BJ (cell line): ENCODE data around the gene STARD3. TPM values are rescaled to one million over a fixed set of nuclear protein-coding genes. Genes with fewer than 3 reads are reported as not detected.
A peak's percentile ranks its signal among the peaks of the same experiment; 100 is the strongest.
"Not testable (repeated sequence)": the region's sequence is repeated elsewhere in the genome, so short reads cannot be mapped to it uniquely, and the experiment has no call there.

ENCODE experiments used
- CTCF ChIA-PET: fragments of 350-600 bp; formaldehyde crosslinking; extraction: SDS; loops from one replicate; lab custom pipeline; 2021; ENCODE audit warnings: antibody characterized with exemption, inconsistent platforms; lab: Yijun Ruan, JAX
- POLR2A ChIA-PET: fragments of 300-600 bp; sonication (Branson Sonifier 250); formaldehyde crosslinking; extraction: SDS; loops from one replicate; lab custom pipeline; 2021; ENCODE audit warnings: antibody characterized with exemption; lab: Charles Lee
- DNase-seq: peaks from one replicate; pipeline ENCODE4 v3.0.0-alpha.2; 2011; ENCODE audit warnings: low read depth
- H3K27me3 ChIP-seq: 2 replicates; pipeline ENCODE4 v1.6.0; 2011; ENCODE audit warnings: low read length; ENCODE audit not compliant: control insufficient read depth, insufficient read depth
- H3K36me3 ChIP-seq: 2 replicates; pipeline ENCODE4 v1.5.1; 2011; ENCODE audit warnings: low read length; ENCODE audit not compliant: control insufficient read depth, insufficient read depth
- H3K4me3 ChIP-seq: 2 replicates; pipeline ENCODE4 v1.5.1; 2011; ENCODE audit warnings: low read depth, mild to moderate bottlenecking, control low read depth, low read length
- polyA minus RNA-seq: library from RNA; depleted of rRNA, polyadenylated mRNA; stranded (reverse); fragments of >200 nt; gene quantifications from 2 replicates; pipeline ENCODE4 v1.2.3, GENCODE V29; 2011; rRNA and poly(A)+ RNA removed
- polyA plus RNA-seq: library from polyadenylated mRNA; depleted of rRNA; stranded (reverse); fragments of >200 nt; gene quantifications from 2 replicates; pipeline ENCODE4 v1.2.3, GENCODE V29; 2011; rRNA removed
- TF ChIP-seq, protein P1 (sequence below): IDR thresholded peaks from 2 replicates; pipeline ENCODE4 v1.5.1; 2011; ENCODE audit warnings: low read depth, mild to moderate bottlenecking, control low read depth, inconsistent platforms, low read length, moderate library complexity; ENCODE audit not compliant: insufficient read depth

Gene STARD3
- 51.6 and 93.8 TPM in 2 replicates for polyA plus RNA-seq
- polyA minus RNA-seq = 34.6 and 53.3 TPM in 2 replicates

DNA sequence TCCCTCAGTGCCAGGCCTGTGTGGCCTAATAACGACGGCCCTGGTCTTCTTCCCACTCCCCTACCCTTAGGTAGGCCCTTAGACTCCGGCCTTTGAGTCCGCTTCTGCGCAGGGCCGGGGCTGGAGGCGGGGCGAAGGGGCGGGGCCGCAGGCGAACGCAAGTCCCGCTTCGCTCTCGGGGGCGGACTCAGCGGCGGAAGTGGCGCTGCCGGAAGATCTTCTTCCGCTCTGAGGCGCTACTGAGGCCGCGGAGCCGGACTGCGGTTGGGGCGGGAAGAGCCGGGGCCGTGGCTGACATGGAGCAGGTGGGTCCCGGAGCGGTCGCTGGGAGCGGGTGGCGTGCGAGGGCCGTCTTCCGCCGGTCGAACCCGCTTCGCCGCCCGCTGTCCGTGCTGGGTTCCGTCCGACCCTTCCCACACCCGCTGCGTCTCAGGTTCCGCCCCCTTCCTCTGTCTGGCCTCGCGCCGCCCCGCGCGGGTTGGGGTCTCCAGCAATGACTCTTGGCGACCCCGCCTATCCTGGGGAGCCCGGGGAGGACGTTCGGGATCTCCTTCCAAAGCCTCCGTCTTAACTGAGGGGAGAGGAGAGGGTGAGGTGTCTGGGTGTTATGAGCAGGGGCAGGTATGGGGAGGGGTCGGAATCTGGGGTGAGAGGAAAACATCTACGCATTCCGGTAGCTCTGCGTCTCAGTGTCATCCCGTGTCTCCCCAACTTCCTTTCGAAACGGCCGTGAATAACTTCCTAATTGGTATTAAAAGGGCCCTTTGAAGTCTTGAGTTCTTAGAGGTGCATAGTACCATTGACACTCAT, at the start of gene STARD3:
STARD3 (plus strand) TSS at position 218 of the 810 bp plus-strand sequence. CDS start 16,388 bp downstream, outside the sequence.
- TF ChIP-seq, protein P1, sequence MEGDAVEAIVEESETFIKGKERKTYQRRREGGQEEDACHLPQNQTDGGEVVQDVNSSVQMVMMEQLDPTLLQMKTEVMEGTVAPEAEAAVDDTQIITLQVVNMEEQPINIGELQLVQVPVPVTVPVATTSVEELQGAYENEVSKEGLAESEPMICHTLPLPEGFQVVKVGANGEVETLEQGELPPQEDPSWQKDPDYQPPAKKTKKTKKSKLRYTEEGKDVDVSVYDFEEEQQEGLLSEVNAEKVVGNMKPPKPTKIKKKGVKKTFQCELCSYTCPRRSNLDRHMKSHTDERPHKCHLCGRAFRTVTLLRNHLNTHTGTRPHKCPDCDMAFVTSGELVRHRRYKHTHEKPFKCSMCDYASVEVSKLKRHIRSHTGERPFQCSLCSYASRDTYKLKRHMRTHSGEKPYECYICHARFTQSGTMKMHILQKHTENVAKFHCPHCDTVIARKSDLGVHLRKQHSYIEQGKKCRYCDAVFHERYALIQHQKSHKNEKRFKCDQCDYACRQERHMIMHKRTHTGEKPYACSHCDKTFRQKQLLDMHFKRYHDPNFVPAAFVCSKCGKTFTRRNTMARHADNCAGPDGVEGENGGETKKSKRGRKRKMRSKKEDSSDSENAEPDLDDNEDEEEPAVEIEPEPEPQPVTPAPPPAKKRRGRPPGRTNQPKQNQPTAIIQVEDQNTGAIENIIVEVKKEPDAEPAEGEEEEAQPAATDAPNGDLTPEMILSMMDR = peak; percentile 38
- POLR2A ChIA-PET = interaction anchor here (0.6 kb wide), 1 partner anchor 74 kb away, joined by 3 read pairs; no protein-coding TSS in a partner anchor
- Histone ChIP-seq H3K4me3 (peak within 1 kb of the TSS; percentile 84), H3K36me3 (no peaks in the 10 kb centered on the region), H3K27me3 (peaks cover 6% of the 10 kb centered on the region)
- CTCF ChIA-PET = interaction anchor here (0.9 to 13.1 kb wide), 3 partner anchors 15 to 31 kb away, joined by 3 to 107 read pairs (median 59); partner anchors contain the start of gene PNMT
- DNase-seq = no peak

DNA sequence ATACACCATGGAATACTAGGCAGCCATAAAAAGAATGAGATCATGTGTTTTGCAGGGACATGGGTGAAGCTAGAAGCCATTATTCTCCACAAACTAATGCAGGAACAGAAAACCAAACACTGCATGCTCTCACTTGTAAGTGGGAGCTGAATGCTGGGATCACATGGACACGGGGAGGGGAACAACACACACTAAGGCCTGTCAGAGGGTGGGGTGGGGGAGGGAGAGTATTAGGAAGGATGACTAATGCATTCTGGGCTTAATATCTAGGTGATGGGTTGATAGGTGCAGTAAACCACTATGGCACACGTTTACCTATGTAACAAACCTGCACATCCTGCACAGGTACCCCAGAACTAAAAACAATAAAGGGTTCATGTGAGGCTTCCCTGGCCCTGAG, 46.8 kb upstream of the STARD3 start:
- peaks cover 11% of the 10 kb centered on the region for H3K27me3 ChIP-seq
- POLR2A ChIA-PET, CTCF ChIA-PET, H3K4me3 ChIP-seq, DNase-seq, H3K36me3 ChIP-seq: not testable (repeated sequence)

DNA sequence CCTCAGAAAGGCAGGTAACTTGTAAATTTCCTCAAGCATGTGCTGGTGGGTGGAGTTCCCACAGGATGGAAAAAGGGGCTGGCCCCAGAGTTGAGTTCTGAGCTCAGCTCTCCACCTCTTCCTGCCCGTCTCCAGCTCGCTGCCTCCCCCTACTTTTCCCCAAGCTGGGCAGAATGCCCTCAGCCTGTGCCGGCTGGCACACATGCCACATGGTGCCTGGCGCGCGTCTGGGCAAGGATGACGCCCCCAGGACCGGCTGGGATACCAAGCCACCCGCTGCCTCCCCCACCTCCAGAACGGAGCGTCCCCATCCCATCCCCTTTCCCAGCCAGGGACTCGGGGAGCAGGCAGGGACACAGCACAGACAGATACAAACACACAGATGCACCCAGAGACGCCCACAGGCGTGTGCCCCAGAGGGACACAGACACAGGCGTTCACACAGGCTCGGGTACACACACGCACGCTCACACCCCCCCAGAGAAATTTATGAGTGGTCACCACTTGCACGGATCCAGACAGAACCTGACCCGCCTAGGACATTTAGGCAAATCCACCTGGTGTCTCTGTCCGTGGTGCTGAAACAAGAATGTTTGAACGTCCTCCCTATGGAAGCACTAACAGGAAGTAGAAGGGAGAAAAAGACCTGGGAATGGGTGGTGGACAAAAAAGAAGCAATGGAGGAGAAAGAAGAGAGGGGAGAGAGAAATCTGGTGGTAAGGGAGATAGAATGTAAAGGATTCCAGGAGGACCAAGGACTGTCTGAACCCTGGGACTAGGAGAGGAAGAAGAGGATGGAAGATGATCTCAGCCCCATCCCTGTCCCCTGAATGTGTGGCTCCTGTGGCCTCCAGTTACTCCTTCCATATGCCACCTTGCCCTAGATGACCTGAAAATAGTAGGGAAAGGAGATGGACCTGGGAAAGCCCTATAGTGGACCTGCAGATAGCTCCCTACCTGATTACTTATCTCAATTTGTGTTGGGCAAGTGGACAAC, 44.7 kb upstream of the STARD3 start:
- TF ChIP-seq, protein P1 = no peak
- ChIA-PET CTCF (no interaction called here), POLR2A (no interaction called here)
- Histone ChIP-seq H3K36me3 (no peaks in the 10 kb centered on the region), H3K27me3 (peaks cover 23% of the 10 kb centered on the region), H3K4me3 (no peak overlapping the region)
- no peak for DNase-seq

- CTCF ChIA-PET = interaction anchor here (0.7 kb wide), 1 partner anchor 32 kb away, joined by 4 read pairs; no protein-coding TSS in a partner anchor
- no peaks in the 10 kb centered on the region for H3K36me3 ChIP-seq
- POLR2A ChIA-PET = no interaction called here
- no peak overlapping the region for H3K4me3 ChIP-seq
- peaks cover 33% of the 10 kb centered on the region for H3K27me3 ChIP-seq
- no peak for DNase-seq
- TF ChIP-seq, protein P1 = no peak
Measured at GRCh38 chr17:39593371-39593770, 43.6 kb upstream of the STARD3 start.

DNA sequence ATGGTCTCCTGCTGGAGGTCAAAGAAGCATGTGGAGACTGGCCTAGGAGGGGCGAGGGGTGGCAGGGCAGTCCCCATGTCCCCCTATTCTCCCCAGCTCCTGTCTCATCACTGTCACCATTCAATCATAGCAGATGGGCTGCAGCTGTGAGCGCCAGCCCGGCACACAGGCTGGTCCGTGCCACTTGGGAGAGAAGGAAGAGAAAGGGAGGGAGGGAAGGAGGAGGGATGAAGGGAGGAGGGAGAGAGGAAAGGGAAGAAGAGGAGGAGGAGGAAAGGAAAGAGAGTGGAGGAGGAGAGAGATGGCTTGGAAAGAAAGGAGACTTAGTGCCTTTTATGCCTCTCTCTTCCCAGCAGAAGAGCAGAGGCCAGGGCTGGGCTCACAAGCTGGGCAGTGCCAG, 41.6 kb upstream of the STARD3 start:
- H3K4me3 ChIP-seq = no peak overlapping the region
- peaks cover 48% of the 10 kb centered on the region for H3K27me3 ChIP-seq
- H3K36me3 ChIP-seq = no peaks in the 10 kb centered on the region
- POLR2A ChIA-PET = interaction anchor here (0.6 kb wide), 1 partner anchor 142 kb away, joined by 16 read pairs; no protein-coding TSS in a partner anchor
- TF ChIP-seq, protein P1 = no peak
- no peak for DNase-seq
- CTCF ChIA-PET = no interaction called here
